Smooth muscle cell (in vitro differentiated cells): ENCODE results near the gene FAM221A. TPM values are rescaled to one million over a fixed set of nuclear protein-coding genes. Genes with fewer than 3 reads are reported as not detected.

Experiments used
- DNase-seq: peaks from one replicate; lab custom pipeline; 2025; ENCODE audit not compliant: unreplicated experiment; lab: John Stamatoyannopoulos, UW
- H2AFZ ChIP-seq: fragments of 200-600 bp; sonication (generic); 2 replicates; pipeline ENCODE4 v1.6.0; 2016; ENCODE audit warnings: antibody characterized with exemption, low read depth, mild to moderate bottlenecking
- H3F3A ChIP-seq: fragments of 200-600 bp; sonication (generic); 2 replicates; pipeline ENCODE4 v1.6.0; 2017; ENCODE audit warnings: antibody characterized with exemption, low read depth
- H3K27ac ChIP-seq: fragments of 200-600 bp; sonication (generic); 2 replicates; pipeline ENCODE4 v1.5.1; 2016; ENCODE audit warnings: low read depth, mild to moderate bottlenecking
- H3K27me3 ChIP-seq: fragments of 200-600 bp; sonication (generic); 2 replicates; pipeline ENCODE4 v1.6.1; 2016; ENCODE audit warnings: low read depth, mild to moderate bottlenecking
- H3K36me3 ChIP-seq: fragments of 200-600 bp; sonication (generic); 2 replicates; pipeline ENCODE4 v1.5.1; 2016; ENCODE audit warnings: low read depth
- H3K4me1 ChIP-seq: fragments of 200-600 bp; sonication (generic); 2 replicates; pipeline ENCODE4 v1.5.1; 2016; ENCODE audit warnings: low read depth
- H3K4me2 ChIP-seq: fragments of 200-600 bp; sonication (generic); 2 replicates; pipeline ENCODE4 v1.6.0; 2016; ENCODE audit warnings: mild to moderate bottlenecking
- H3K4me3 ChIP-seq: fragments of 200-600 bp; sonication (generic); 2 replicates; pipeline ENCODE4 v1.5.1; 2016; ENCODE audit warnings: mild to moderate bottlenecking
- H3K79me2 ChIP-seq: fragments of 200-600 bp; sonication (generic); 2 replicates; pipeline ENCODE4 v1.6.0; 2016; ENCODE audit warnings: low read depth, mild to moderate bottlenecking
- H3K9ac ChIP-seq: fragments of 200-600 bp; sonication (generic); 2 replicates; pipeline ENCODE4 v1.6.0; 2016; ENCODE audit warnings: low read depth
- H3K9me3 ChIP-seq: fragments of 200-600 bp; sonication (generic); replicated peaks from 2 replicates; pipeline ENCODE4 v1.5.1; 2016; ENCODE audit warnings: low read depth
- H4K20me1 ChIP-seq: fragments of 200-600 bp; sonication (generic); 2 replicates; pipeline ENCODE4 v1.6.0; 2016; ENCODE audit warnings: low read depth
- CTCF ChIP-seq: fragments of 200-600 bp; sonication (generic); IDR thresholded peaks from 2 replicates; pipeline ENCODE4 v1.5.1; 2017; ENCODE audit warnings: borderline replicate concordance, mild to moderate bottlenecking, antibody characterized with exemption; ENCODE audit not compliant: insufficient read depth, poor library complexity, severe bottlenecking
- WGBS: methylation state at CpG from one replicate; pipeline ENCODE4 v1.1.7; 2016; ENCODE audit warnings: low lambda C conversion rate; 5-methylcytosine and 5-hydroxymethylcytosine counted together
- polyA plus RNA-seq: library from polyadenylated mRNA; unstranded; fragments of >200 nt; fragmentation: Nextera tagmentation; extraction: Ambion mirVana; gene quantifications from 2 replicates; pipeline ENCODE4 v1.2.1, GENCODE V29; 2016
- total RNA-seq: library from RNA; depleted of rRNA; stranded (reverse); fragments of >200 nt; gene quantifications from 2 replicates; pipeline ENCODE4 v1.2.3, GENCODE V29; 2014

The FAM221A gene
- total and polyA plus RNA-seq, 2 experiments from 2014 or later = 0.78 to 3.0 TPM

DNA sequence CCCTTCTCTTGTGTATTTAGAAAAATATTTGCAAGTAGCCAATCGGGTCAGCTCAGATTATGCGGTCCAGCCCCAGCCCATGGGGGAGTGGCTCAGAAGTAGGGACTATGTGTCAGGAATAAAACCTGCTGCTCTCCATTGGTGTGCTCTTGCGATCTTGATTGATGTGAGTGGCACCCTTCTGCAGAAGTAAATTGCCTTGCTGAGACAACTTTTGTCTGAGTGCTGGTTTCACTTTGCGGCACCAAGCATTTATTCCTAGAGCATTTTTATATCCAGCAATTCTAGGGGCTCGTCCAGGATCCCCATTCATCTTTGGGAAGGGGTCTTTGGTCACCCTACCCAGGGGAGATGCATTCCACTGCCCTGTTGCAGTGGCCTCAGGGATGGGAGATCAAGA lies 26.1 kb upstream of the FAM221A start:
- no peak for DNase-seq
- Histone ChIP-seq H3K79me2 (no peaks in the 10 kb centered on the region), H3K36me3 (no peaks in the 10 kb centered on the region), H3K27ac (no peak overlapping the region), H3K4me2 (no peak overlapping the region), H3K9me3 (no peaks in the 10 kb centered on the region), H3K4me3 (no peak overlapping the region), H2AFZ (no peak overlapping the region), H4K20me1 (no peaks in the 10 kb centered on the region), H3K4me1 (no peaks in the 10 kb centered on the region), H3F3A (no peaks in the 10 kb centered on the region), H3K9ac (no peak overlapping the region), H3K27me3 (no peaks in the 10 kb centered on the region)
- no peak for TF ChIP-seq CTCF
- WGBS = 85% methylated on average over 5 of the region's 5 CpGs

- Histone ChIP-seq H4K20me1 (no peaks in the 10 kb centered on the region), H2AFZ (no peak overlapping the region), H3K4me2 (no peak overlapping the region), H3K9ac (no peak overlapping the region), H3K27me3 (no peaks in the 10 kb centered on the region), H3K79me2 (no peaks in the 10 kb centered on the region), H3K9me3 (no peaks in the 10 kb centered on the region), H3K4me3 (no peak overlapping the region), H3K27ac (no peak overlapping the region), H3F3A (no peaks in the 10 kb centered on the region), H3K4me1 (no peaks in the 10 kb centered on the region), H3K36me3 (no peaks in the 10 kb centered on the region)
- DNase-seq = no peak
- WGBS = 54% methylated on average over 1 of the region's 1 CpG
- peak; percentile 46 for TF ChIP-seq CTCF
These were observed 25.5 kb upstream of the FAM221A start for GRCh38 chr7:23654508-23654907.

DNA sequence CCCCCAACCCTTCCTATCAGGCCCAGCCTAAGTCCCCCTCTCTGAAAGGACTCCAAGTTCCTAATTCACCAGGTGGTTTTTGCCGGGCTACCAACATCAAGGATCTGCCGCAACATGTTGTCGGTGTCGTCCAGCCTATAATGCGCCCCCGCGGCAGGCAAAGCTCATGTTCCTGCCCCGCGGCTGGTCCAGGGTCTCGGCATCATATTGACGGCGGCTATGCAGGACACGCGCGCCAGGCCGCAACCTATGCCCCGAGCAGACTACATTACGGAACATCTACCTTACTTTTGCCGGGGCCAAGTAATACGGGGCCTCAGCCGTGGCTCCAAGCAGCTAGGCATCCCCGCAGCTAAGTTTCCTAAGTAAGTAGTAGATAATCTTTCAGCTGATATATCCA lies 24.6 kb upstream of the FAM221A start:
- H3K27me3 ChIP-seq = no peaks in the 10 kb centered on the region
- H3K4me1 ChIP-seq = no peaks in the 10 kb centered on the region
- TF ChIP-seq CTCF = no peak
- DNase-seq = no peak
- 96% methylated on average over 21 of the region's 22 CpGs for WGBS
- no peak overlapping the region for H2AFZ ChIP-seq
- no peak overlapping the region for H3K4me3 ChIP-seq
- no peak overlapping the region for H3K27ac ChIP-seq
- no peaks in the 10 kb centered on the region for H4K20me1 ChIP-seq
- H3K4me2 ChIP-seq = no peak overlapping the region
- no peaks in the 10 kb centered on the region for H3K79me2 ChIP-seq
- no peaks in the 10 kb centered on the region for H3K9me3 ChIP-seq
- H3K36me3 ChIP-seq = no peaks in the 10 kb centered on the region
- no peaks in the 10 kb centered on the region for H3F3A ChIP-seq
- H3K9ac ChIP-seq = no peak overlapping the region

GRCh38 chr7:23658831-23659427 lies 21.1 kb upstream of the FAM221A start:
- no peak overlapping the region for H2AFZ ChIP-seq
- H3K4me3 ChIP-seq = no peak overlapping the region
- H3K36me3 ChIP-seq = no peaks in the 10 kb centered on the region
- no peak overlapping the region for H3K4me2 ChIP-seq
- DNase-seq = no peak
- WGBS = 63% methylated on average over 7 of the region's 7 CpGs
- no peak overlapping the region for H3K27ac ChIP-seq
- TF ChIP-seq CTCF = no peak
- H3F3A ChIP-seq = no peaks in the 10 kb centered on the region
- no peaks in the 10 kb centered on the region for H3K27me3 ChIP-seq
- no peak overlapping the region for H3K9ac ChIP-seq
- no peaks in the 10 kb centered on the region for H3K79me2 ChIP-seq
- no peaks in the 10 kb centered on the region for H3K4me1 ChIP-seq
- H4K20me1 ChIP-seq = no peaks in the 10 kb centered on the region
- H3K9me3 ChIP-seq = no peaks in the 10 kb centered on the region
